ENCODE measurements around the gene ZNF43.

ZNF43 gene

GRCh38 chr19:21851596-21852345, 15.8 kb upstream of the ZNF43 start:
- Histone ChIP-seq H2AFZ (ENCODE audit: low read depth, low read length) (peak overlapping the region; percentile 95), H3K27me3 (ENCODE audit: low read depth, low read length) (no peaks in the 10 kb centered on the region), H3K4me3 (ENCODE audit: low read length) (peak overlapping the region; percentile 95), H3K4me2 (ENCODE audit: low read length) (peak overlapping the region; percentile 62), H3K9me3 (ENCODE audit: insufficient read depth, low read length) (peaks cover 16% of the 10 kb centered on the region; the same call in 1 of the 2 replicates), H3K9ac (ENCODE audit: low read length) (peak overlapping the region; percentile 93), H3K4me1 (ENCODE audit: low read length) (peaks cover 6% of the 10 kb centered on the region; the same call in 1 of the 2 replicates), H3K27ac (ENCODE audit: low read length) (peak overlapping the region; percentile 57), H3K79me2 (ENCODE audit: low read length) (peaks cover 27% of the 10 kb centered on the region), H3K36me3 (replicated peaks; ENCODE audit: low read depth, low read length) (peaks cover 31% of the 10 kb centered on the region), H4K20me1 (ENCODE audit: insufficient read depth, low read length) (no peaks in the 10 kb centered on the region)
- TF ChIP-seq CTCF (IDR thresholded peaks at IDR 0.05; ENCODE audit: low read depth, low read length) (no peak), EZH2phosphoT487 (IDR thresholded peaks at IDR 0.05; ENCODE audit: low read depth) (no peak)

- Histone ChIP-seq H3K9me3 (ENCODE audit: insufficient read depth, low read length) (peaks cover 18% of the 10 kb centered on the region; the same call in 1 of the 2 replicates), H3K4me2 (ENCODE audit: low read length) (peak overlapping the region; percentile 20; the same call in 1 of the 2 replicates), H3K9ac (ENCODE audit: low read length) (no peak overlapping the region), H3K27ac (ENCODE audit: low read length) (no peak overlapping the region), H3K4me3 (ENCODE audit: low read length) (peak overlapping the region; percentile 95), H3K27me3 (ENCODE audit: low read depth, low read length) (no peaks in the 10 kb centered on the region), H2AFZ (ENCODE audit: low read depth, low read length) (no peak overlapping the region), H3K4me1 (ENCODE audit: low read length) (peaks cover 6% of the 10 kb centered on the region; the same call in 1 of the 2 replicates), H3K79me2 (ENCODE audit: low read length) (peaks cover 27% of the 10 kb centered on the region), H3K36me3 (replicated peaks; ENCODE audit: low read depth, low read length) (peaks cover 41% of the 10 kb centered on the region), H4K20me1 (ENCODE audit: insufficient read depth, low read length) (no peaks in the 10 kb centered on the region)
- no peak for TF ChIP-seq EZH2phosphoT487 (IDR thresholded peaks at IDR 0.05; ENCODE audit: low read depth)
- TF ChIP-seq CTCF (IDR thresholded peaks at IDR 0.05; ENCODE audit: low read depth, low read length) = no peak
Observed at GRCh38 chr19:21850656-21851255, 14.8 kb upstream of the ZNF43 start.

- Histone ChIP-seq H3K4me2 (ENCODE audit: low read length) (no peak overlapping the region), H2AFZ (ENCODE audit: low read depth, low read length) (no peak overlapping the region), H3K9ac (ENCODE audit: low read length) (no peak overlapping the region), H3K4me3 (ENCODE audit: low read length) (no peak overlapping the region), H3K27ac (ENCODE audit: low read length) (no peak overlapping the region), H3K27me3 (ENCODE audit: low read depth, low read length) (no peaks in the 10 kb centered on the region), H3K9me3 (ENCODE audit: insufficient read depth, low read length) (peaks cover 11% of the 10 kb centered on the region; the same call in 1 of the 2 replicates), H3K36me3 (replicated peaks; ENCODE audit: low read depth, low read length) (peaks cover 58% of the 10 kb centered on the region), H3K79me2 (ENCODE audit: low read length) (peaks cover 27% of the 10 kb centered on the region), H4K20me1 (ENCODE audit: insufficient read depth, low read length) (no peaks in the 10 kb centered on the region), H3K4me1 (ENCODE audit: low read length) (peaks cover 6% of the 10 kb centered on the region; the same call in 1 of the 2 replicates)
- TF ChIP-seq EZH2phosphoT487 (IDR thresholded peaks at IDR 0.05; ENCODE audit: low read depth) = no peak
- TF ChIP-seq CTCF (IDR thresholded peaks at IDR 0.05; ENCODE audit: low read depth, low read length) = no peak
Observed at GRCh38 chr19:21848706-21849105, 12.7 kb upstream of the ZNF43 start.

GRCh38 chr19:21843081-21843480, 7.1 kb upstream of the ZNF43 start:
- H3K9ac ChIP-seq (ENCODE audit: low read length) = no peak overlapping the region
- peaks cover 11% of the 10 kb centered on the region for H3K4me1 ChIP-seq (ENCODE audit: low read length)
- no peak overlapping the region for H3K4me3 ChIP-seq (ENCODE audit: low read length)
- H3K27me3 ChIP-seq (ENCODE audit: low read depth, low read length) = no peaks in the 10 kb centered on the region
- TF ChIP-seq CTCF (IDR thresholded peaks at IDR 0.05; ENCODE audit: low read depth, low read length) (no peak), EZH2phosphoT487 (IDR thresholded peaks at IDR 0.05; ENCODE audit: low read depth) (no peak)
- H3K27ac ChIP-seq (ENCODE audit: low read length) = no peak overlapping the region
- no peak overlapping the region for H2AFZ ChIP-seq (ENCODE audit: low read depth, low read length)
- H3K9me3 ChIP-seq (ENCODE audit: insufficient read depth, low read length) = peaks cover 10% of the 10 kb centered on the region; the same call in 1 of the 2 replicates
- H3K4me2 ChIP-seq (ENCODE audit: low read length) = no peak overlapping the region
- no peaks in the 10 kb centered on the region for H4K20me1 ChIP-seq (ENCODE audit: insufficient read depth, low read length)
- peaks cover 82% of the 10 kb centered on the region for H3K36me3 ChIP-seq (replicated peaks; ENCODE audit: low read depth, low read length)
- H3K79me2 ChIP-seq (ENCODE audit: low read length) = no peaks in the 10 kb centered on the region

Data from OCI-LY3 (cell line).